ENCODE measurements around the gene CHST3.
"Not testable (repeated sequence)": the region's sequence is repeated elsewhere in the genome, so short reads cannot be mapped to it uniquely, and the experiment has no call there.

CHST3 gene

DNA sequence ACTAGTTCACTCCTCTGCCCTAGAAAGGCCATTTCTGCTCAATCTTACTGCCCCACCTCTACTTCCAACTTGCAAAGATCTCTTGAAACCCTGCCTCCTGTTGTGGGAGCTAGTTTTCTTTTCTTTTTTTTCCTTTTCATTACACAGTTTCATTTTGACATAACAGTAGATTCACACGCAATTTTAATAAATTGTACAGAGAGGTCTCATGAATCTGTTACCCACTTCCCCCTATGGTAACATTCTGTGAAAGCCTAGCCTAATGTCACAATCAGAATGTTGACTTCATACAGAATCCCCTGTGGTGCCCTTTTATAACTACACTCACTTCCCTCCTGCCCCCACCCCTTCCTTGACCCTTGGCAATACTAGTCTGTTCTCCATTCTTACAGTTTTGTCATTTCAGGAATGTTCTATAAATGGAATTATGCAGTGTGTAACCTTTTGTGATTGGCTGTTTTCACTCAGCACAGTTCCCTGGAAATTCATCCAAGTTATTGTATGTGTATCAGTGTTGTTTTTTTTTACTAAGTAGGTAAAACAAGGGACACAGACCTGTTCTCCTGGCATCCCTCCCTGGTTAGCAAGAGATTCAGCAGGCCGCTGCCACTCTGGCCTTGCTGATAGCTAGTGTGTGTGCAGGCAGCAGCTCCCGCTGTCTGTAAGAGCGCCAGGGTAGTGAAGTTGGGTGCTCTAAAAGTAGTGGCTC, 21.5 kb downstream of the CHST3 start:
- no peak overlapping the region for H3K4me3 ChIP-seq (ENCODE audit: low read depth, low read length)

DNA sequence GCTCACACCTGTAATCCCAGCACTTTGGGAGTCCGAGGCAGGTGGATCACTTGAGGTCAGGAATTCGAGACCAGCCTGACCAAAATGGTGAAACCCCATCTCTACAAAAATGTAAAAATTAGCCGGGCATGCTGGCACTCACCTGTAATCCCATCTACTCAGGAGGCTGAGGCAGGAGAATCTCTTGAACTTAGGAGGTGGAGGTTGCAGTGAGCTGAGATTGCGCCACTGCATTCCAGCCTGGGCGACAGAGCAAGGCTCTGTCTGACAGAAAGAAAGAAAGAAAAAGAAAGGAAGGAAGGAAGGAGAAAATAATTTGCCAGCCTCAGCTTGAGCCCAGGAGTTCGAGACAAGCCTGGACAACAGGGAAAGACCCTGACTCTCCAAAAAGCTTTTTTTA, 24.7 kb downstream of the CHST3 start:
- not testable (repeated sequence) for H3K4me3 ChIP-seq (ENCODE audit: low read depth, low read length)

DNA sequence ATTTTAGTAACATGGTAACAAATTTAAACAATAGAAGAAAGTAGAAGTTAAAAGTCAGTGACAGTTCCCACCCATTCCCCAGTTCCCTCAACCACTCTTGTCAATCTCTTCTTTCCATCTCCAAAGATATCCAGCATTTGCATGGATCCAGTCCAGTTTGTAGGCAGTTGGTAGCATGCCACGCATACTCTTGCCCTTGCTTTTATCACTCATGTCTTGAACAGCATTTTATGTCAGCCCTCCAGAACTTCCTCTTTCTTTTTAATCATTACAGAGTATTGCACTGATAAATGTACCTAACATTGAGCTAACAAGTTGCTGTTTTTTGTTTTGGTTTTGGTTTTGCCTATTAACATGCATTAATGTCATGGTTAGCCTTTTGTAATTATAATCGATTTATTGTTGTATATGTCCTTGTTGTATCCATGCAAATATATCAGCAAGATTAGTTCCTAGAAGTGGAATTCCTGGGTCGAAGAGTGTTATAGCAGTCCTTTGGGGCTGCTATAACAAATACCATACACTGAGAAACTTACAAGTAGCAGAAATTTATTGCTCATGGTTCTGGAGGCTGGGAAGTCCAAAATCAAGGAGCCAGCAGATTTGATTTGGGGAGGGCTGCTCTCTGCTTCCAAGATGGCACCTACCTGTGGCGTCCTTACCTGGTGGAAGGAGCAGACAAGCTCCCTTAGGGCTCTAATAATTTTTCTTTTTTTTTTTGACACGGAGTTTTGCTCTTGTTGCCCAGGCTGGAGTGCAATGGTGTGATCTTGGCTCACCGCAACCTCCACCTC, 25.7 kb downstream of the CHST3 start:
- no peak overlapping the region for H3K4me3 ChIP-seq (ENCODE audit: low read depth, low read length)

DNA sequence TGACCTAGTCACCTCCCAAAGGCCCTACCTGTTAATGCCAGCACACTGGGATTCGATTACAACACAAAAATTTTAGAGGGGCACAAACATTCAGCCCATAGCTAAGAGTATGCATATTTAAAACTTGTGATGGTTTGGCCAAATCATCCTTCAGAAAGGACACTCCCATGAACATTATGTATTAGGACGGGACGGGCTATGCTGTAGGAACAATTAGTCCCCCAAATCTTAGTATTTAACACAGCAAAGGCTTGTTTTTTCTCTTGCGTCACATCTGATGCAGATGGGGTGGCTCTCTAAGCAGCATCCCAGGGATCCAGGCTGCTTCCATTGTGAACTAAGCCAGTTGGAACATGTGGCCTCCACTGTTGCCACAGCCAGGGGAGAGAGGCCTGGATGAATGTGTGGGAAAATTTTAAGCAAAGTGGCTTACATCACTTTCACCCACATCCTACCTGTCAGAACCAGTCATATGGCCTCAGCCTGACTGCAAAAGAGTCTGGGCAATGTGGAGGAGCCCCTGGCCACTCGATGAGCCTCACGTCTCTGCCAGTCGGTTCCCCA, 26.6 kb downstream of the CHST3 start:
- no peak overlapping the region for H3K4me3 ChIP-seq (ENCODE audit: low read depth, low read length)

DNA sequence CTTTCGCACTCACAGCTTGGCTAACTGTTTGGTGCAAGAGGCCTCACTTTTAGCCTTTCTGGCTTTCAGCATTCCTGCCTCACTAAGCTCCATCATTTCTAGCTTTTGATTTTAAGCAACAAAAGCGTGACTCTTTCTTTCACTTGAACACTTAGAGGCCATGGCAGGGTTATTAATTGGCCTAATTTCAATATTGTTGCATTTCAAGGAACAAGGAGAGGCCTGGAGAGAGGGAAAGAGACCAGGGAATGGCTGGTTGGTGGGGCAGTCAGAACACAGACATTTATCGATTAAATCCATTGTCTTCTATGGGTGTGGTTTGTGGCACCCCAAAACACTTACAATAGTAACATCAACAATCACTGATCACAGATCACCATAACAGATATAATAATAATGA, 31.3 kb downstream of the CHST3 start:
- no peak overlapping the region for H3K4me3 ChIP-seq (ENCODE audit: low read depth, low read length)

DNA sequence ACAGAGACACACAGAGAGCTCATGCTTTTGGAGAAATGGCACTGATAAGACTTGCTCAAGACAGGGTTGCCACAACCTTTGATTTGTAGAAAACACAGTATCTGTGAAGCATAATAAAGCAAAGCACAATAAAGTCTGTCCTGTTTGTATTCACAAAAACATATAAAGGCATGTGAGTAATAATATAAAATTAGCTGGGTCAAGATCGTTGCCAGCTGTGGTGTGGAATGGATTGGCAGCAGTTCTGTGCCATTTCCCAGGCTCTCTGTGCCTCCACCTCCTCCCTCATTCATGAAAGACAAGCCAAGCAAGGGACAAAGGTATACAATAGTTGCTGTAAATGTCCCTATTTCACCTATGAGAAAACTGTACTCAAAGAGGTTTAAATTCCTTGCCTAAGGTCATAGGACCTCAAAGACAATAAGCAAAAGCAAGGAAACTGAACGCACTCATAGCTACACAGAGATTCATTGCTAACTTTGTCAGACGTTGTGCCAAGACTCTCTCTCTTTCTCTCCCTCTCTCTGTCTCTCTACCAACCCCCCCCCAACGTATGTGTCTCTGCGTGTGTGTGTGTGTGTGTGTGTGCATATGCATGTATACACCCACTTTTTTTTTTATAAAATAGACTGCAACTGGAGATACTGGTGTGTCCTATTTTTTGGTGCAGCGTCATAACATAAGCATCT, 31.8 kb downstream of the CHST3 start:
- no peak overlapping the region for H3K4me3 ChIP-seq (ENCODE audit: low read depth, low read length)

DNA sequence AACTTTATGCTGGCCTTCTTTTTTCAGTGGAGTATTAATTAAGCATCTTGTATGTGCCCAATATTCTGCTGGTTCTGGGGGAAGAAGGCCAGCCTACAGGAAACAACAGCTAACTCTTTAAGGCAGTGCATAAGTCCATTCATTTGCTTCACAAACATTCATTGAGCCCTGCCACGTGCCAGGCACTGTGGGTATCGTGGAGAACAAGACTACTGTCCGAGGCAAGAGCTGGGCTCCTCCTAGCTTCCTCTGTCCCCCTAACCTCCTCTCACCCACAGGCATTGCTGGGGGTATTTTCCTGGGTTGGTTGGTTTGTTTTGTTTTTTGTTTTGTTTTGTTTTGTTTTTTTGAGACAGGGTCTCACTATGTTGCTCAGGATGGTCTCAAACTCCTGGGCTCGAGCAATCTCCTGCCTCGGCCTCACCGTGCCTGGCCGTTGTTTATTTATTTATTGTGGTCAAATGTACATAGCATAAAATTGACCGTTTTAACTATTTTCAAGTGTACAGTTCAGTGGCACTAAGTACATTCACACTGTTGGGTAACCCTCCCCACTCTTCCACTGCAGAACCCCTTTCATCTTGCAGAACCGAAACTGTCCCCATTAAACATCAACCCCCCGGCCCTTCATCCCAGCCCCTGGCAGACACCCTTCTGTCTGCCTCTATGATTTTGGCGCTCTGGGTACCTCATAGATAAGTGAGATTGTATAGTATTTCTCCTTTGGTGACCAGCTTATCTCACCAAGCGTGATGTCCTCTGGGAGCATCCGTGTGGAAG, 32.6 kb downstream of the CHST3 start:
- H3K4me3 ChIP-seq (ENCODE audit: low read depth, low read length) = no peak overlapping the region

DNA sequence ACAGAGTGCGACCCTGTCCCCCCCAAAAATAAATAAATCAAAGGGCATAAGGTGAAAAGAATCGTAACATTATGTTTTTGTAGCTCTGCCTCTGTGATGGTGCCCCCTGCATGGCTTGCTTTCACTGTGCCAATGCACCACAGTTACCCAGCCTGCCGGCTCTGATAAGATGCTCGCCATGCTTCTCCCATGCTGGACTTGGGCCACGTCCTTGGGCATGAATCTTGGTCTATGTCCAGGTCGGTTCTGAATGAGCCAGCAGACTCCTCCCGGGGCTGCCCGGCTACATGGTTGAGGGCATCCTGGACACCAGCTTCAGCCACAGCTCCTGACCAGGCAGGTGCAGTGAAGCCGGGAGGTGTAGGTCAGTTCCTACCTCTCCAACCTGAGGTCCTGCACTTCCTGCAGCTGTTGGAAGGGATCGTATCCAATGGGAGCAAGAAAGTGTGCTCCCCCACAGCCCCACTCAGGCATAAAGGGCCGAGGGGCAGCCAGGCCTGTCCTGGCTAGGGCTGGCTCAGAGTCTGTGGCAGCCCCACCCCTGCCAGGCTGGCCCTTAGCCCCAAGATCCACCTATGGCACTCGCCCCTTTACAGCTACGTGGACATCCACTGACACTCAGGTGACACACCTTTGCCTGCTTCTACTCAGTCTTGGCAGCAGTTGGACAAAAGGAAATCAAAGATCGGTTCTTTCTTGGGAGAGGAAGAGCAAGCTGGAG, 34.1 kb downstream of the CHST3 start:
- no peak overlapping the region for H3K4me3 ChIP-seq (ENCODE audit: low read depth, low read length)

DNA sequence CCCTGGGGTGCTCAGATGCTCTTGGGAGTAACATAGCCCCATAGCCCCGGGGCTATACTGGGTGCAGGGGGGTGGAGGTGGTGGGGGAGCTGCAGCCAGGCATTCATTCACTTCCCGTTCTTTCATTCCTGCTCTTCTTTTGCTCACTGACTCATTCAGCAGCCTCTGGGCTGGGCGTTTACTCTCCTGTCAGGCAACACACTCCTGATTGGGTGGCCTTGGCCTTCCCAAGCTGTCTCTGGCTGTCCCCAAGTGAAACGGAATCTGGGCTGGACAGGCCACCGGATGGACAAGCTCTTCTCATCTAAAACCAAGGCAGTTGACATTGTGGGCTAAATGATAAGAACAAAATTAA, 34.6 kb downstream of the CHST3 start:
- no peak overlapping the region for H3K4me3 ChIP-seq (ENCODE audit: low read depth, low read length)

DNA sequence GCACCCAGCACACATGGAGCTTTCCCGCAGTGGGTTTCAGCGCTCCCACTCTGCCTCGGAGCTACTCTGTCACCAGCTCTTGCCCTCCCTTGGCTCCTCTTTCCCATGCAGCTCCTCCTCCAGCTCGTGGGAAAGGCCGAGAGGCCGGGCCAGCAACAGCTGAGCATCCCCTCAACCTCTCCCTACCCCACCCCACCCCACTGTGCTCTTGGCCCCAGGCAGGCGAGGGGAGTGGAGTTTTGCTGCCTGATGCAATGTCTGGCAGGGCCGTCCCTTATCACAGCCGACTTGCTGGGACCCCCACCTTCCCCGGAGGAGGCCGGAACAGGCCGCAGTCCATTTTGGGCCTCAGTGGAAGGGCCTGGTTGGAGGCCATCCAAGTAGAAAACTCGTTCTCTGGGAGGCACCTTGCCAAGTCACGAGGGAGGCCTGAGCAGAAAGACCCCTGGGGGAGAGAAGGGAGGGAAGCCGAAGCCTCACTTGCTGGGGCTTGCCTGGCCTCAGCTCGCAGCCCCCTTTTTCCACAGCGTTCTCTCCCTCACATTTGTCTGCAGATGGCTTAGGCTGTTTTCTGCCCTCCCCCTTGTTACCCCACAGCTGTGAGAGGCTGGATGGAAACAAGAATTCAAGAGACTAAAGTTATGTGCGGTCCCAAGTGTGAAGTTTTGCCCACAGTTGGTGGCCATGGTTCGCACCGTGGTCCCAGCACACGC, 35.3 kb downstream of the CHST3 start:
- H3K4me3 ChIP-seq (ENCODE audit: low read depth, low read length) = no peak overlapping the region

DNA sequence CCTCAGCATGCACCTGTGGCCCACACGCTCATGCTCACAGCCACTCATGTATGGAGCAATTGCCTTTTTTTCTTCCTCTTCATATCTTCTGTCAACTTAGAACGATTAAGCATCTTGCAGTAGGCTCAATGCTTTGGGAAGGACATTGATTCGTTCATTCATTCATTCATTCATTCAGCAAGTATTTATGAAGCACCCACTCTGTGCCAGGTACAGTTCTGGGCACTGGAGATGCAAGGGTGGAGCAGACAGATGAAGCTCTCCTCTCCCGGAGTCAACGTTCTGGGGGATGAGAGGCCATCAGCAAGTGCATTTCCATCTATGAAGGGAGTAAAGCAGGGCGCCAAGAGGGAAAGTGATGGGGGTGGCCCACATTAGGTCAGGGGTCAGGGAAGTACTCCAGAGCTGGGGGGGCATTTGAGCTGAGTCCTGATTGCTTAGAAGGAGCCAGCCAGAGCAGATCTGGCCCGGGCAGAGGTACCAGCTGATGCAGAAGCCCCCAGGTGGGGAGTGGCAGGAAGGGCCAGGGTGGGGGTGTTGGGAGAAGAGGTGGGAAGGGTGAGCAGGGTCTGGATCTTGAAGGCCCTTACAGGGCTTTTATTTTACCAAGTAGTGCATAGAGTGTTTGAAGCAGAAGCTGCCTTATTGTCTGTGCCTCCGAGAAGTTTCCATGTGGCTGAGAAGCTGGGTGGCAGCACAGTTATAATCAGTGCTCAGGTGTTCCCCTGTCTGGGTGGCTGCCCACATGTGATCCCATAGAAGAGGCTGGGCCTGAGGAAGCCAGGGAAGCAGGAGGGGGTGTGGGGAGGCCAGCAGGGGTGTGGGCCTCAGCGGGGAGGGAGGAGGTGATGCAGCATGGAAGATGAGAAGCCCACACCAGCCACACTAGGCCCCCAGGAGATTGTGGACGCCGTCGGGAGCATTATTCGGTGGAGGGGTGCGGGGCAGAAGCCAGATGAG, 36.2 kb downstream of the CHST3 start:
- no peak overlapping the region for H3K4me3 ChIP-seq (ENCODE audit: low read depth, low read length)

DNA sequence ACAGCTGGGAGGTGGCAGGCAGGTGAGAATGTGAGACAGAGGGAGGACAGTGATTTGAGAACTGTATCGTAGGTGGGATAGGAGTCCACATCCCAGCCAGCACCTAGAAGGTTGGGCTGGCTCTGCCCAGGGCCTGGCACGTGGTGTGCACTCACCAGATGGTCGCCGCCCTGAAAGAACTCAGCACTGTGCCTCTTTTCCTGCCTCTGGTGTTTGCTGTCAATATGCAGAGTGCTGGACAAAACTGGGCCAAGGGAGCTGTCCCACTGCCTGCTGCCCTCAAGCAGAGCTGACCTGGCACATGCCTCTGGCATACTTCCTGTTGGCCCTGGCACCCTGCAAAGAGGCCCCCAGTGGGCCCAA, 36.8 kb downstream of the CHST3 start:
- no peak overlapping the region for H3K4me3 ChIP-seq (ENCODE audit: low read depth, low read length)

DNA sequence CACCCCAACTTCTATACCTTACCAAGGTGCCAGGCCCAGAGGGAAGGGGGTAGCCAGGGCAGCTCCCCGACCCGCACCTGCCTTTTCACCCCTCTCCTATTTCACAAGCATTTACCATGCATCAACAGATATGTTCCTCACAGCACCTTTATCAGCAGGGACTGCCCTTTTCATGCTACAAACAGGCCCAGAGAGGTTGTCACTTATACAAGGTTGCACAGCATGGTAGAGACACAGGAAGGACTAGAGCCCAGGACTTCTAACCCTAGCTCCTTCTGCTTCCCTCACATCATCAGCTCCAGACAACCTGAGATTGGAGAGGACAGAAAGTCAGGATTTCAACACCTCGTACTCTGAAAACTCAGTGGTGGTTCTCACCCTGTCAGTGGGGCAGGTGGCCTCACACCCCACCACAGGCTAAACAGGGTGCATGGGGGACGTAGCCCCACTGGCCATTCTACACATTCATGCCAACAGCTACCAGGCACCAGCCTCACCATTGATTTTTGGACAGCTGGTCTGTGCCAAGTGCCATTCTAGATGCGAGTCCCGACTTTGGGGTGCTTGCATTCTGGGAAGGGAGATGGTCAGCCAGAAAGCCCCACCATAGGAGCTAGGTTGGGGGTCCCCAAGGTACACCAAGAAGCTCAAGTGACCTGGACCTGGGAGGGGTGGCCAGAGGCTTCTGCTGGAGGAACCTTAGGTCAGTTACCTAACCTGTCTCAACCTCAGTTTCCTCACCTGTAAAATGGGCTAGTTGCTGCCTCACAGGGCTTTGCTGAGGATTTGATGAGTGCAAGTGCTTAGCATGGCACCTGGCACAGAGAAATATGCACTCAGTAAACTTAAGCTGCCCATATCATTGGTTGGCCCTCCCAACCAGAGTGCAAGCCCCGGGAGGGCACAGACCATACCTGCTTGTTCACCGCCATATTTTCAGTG, 38.4 kb downstream of the CHST3 start:
- H3K4me3 ChIP-seq (ENCODE audit: low read depth, low read length) = no peak overlapping the region

DNA sequence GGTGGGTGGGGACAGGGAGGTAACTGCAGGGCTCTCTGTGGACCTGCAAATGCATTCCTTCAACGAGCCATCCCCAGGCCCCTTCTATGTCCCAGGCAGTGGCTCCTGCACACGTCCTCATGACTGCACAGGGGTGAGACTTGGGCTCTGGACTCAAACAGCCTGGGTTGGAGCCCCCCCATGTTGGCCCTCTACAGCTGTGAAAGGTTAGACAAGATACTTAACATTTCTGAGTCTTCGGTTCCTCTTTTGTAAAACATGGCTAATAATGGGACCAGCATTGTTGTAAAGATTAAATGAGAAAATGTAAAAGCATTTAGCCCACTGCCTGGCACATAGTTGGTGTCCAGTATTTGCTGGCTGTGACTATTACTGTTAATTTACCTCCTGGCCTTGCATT, 41.8 kb downstream of the CHST3 start:
- no peak overlapping the region for H3K4me3 ChIP-seq (ENCODE audit: low read depth, low read length)

DNA sequence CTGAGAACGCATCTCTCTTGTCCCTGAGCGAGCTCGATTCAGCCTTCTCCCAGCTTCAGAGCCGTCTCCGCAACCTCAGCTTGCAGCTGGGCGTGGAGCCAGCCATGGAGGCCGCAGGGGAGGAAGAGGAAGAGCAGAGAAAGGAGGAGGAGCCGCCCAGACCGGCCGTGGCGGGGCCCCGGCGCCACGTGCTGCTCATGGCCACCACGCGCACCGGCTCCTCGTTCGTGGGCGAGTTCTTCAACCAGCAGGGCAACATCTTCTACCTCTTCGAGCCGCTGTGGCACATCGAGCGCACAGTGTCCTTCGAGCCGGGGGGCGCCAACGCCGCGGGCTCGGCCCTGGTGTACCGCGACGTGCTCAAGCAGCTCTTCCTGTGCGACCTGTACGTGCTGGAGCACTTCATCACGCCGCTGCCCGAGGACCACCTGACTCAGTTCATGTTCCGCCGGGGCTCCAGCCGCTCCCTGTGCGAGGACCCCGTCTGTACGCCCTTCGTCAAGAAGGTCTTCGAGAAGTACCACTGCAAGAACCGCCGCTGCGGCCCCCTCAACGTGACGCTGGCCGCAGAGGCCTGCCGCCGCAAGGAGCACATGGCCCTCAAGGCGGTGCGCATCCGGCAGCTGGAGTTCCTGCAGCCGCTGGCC, 43.2 kb downstream of the CHST3 start:
- H3K4me3 ChIP-seq (ENCODE audit: low read depth, low read length) = no peak overlapping the region

DNA sequence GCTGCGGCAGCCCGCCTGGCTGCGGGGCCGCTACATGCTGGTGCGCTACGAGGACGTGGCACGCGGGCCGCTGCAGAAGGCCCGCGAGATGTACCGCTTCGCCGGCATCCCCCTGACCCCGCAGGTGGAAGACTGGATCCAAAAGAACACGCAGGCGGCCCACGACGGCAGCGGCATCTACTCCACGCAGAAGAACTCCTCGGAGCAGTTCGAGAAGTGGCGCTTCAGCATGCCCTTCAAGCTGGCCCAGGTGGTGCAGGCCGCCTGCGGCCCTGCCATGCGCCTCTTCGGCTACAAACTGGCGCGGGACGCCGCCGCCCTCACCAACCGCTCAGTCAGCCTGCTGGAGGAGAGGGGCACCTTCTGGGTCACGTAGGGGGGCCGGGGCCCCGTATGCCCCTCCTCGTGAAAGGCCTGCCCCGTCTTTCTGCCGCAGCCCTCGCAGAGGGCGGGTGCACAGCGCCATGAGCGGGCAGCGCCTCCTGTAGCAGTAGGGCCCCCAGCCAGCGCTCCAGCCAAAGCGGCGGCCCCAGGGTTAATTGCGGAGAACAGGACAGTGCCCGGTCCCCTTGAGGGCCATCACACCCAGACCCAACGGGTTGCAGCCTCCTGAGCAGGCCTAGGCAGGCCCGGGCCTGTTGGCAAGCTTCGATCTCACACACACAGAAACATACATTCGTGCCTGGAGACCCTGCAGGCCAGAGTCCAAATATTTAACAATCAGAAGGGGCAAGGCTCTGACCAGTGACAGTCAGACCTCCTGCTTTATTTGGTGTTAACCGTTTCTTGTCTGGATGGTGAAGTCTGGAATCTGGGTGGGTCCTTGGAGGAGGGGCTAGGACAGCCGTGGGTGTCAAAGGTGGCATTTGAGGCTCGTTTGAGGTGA, 44.1 kb downstream of the CHST3 start:
- no peak overlapping the region for H3K4me3 ChIP-seq (ENCODE audit: low read depth, low read length)

Measured in iPS-11a (cell line).